ENCODE measurements around the gene ETS1.

ETS1 gene

DNA sequence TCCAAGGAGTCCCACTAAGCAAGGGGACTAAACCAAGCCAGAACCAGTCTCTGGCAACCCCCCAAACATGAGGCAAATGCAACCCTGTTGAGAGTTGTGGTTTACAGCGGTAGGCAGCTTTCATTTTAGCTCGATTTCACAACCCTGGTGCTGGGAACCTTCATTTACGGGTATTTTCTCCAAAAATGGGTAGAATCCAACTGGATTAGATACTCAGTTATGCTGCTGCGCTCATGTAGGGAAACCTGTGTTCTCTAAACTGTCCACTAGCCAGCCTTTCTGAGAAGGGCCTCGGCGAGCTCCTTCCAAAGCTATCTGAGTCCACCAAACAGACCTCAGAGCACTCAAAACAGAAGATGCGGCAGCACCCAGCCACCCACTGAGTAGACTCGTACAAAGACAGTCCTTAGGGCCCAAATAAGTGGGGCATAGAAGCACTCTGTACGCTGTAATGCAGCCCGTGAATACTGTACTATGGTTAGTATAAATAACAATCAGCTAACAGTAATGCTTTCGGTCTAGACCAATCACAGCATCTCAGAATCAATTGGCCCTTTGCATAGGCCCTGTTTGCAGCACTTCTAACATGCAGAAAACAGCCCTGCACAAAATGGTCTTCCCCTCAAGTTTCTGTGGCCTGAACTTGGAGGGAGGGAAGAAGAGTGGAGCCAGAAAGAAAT is 104.7 kb downstream of the ETS1 start:
- DNase-seq (ENCODE audit: low read depth in 2 of 2), result no peak

DNA sequence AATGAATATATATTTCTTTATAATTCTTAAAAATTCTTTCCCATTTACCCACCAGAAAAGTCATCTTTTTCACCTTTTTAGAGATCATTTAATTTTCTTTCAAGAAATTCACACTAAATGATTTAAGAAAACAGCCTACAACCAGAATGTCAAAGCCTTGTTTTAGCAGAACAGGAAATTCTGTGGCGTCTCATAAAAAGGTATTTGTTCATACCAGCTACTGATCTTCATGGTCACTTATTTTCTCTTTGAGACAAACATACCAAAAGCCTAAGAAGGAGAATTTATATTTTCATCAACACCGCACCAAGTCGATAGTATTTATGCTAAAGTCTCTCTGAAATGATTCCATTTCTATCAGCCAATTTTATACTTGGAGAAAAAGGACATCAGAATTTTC is 105.3 kb downstream of the ETS1 start:
- no peak for DNase-seq (ENCODE audit: low read depth in 2 of 2)

DNA sequence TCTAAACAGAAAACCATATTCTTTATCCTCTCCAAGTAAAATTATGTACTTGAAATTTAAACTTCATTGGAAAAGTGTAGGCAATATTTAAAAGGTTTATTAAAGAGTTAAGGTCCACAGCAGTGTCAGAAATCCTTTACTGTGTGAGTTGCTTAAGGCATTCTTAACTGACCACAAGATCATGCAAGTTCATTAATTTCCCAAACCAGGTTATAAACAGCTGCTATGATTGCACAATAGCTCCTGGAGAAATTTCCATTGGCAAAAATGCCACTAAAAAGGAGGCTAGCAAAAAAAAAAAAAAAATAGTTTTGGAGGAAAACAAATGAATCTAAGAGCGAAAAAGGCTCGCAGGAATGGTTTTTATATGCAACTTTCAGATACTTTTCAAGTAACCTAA is 106.2 kb downstream of the ETS1 start:
- no peak for DNase-seq (ENCODE audit: low read depth in 2 of 2)

DNA sequence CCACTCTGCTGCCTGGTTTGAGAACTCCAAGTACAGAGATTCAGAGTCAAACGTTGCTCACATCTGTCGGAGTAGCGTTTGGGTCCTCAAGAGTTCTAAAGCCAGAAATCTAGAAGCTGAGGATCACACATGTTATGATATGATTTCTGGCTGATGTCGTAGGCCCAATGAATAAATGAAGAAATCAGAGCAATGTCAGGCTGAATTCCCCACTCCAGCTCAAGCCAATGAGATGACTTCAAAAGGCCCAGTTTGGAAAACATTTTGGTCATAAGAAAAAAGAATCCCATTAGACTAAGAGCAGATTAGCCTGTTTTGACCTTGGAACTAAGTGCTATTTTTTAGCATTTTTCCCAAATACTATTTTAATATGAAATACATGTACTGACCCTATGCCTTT is 106.7 kb downstream of the ETS1 start:
- DNase-seq (ENCODE audit: low read depth in 2 of 2), result no peak

DNA sequence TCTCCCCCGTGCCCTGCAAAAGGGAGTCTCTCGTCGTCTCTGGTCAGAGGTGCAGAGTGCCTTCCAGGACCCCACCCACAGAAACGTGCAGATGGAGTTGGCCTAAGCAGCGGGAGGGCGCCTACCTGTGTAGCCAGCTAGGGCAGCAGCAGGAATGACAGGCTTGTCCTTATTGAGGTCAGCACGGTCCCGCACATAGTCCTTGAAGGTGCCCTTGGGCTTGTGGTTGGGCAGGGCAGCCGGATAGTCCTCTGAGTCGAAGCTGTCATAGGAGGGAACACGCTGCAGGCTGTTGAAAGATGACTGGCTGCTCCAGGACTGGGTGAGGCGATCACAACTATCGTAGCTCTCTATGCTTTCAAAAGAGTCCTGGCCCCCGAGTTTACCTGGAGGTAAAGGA is 107.3 kb downstream of the ETS1 start:
- no peak for DNase-seq (ENCODE audit: low read depth in 2 of 2)

DNA sequence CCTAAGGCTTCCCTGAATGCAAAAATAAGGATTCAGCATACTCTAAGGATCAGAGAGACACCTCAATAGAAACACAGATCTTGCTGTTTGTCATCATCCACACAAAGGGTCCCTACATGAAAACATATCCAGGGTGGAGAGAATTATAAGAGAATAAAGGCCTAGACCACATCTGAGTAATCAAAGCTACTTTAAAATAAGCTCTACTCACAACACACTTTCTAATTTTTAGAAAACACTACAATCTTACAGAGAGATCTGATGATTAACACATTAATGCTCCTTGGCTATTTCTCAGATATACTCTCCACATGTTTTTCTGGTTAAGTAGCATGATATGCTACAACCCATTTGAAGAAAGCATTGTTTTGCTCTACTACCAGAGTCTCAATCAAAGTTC is 108.2 kb downstream of the ETS1 start:
- DNase-seq (ENCODE audit: low read depth in 2 of 2), result no peak

DNA sequence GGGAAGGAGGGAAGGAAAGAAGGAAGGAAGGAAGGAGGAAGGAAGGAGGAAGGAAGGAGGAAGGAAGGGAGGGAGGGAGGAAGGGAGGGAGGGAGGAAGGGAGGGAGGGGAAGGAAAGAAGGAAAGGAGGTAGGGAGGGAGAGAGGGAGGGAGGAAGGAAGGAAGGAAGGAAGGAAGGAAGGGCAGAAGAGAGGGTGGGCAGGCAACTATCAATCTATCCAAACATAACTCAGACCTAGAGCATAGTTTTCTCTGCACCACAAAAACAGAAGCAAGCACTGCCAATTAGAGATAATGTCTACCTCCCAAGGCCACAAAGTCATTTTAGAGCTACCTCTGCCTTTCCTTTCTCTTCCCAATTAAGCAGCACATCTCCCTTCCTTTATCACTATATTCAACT is 109.1 kb downstream of the ETS1 start:
- no peak for DNase-seq (ENCODE audit: low read depth in 2 of 2)

DNA sequence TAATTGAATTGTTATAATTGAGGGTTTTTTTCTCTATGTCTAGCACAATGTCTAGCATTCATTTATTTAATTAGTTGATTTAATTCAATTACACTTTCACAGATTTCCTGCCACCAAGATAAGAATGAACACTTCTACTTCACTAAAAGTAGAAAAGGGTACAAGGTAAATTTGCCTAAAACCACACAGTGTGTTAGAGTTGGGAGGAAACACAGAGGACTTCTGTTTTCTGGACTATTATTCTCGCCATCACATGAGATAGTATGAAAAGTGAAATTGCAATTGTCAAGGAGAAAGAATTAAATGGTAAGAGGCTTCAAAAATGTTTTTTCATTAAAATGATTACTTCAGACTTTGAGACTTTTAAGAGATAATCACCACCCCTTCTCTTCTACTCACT is 109.5 kb downstream of the ETS1 start:
- DNase-seq (ENCODE audit: low read depth in 2 of 2), result no peak

DNA sequence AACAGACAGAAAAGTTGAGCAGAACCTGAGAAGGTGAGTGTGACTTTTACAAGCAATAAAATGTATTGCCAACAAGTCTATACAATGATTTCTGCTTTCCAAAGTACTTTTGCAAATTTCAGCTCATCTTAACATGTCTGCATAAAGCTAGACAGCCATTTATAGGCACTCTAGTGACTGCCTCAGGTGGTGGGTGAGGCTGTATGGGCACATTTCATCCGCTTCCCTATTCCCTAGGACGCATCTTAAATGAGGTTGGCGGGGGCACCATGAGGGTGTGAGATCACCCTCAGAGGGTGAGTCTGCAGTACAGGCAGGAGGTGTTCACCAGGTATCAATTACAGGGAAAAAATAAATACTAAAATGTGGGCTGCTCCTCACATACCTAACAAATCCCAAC is 110.1 kb downstream of the ETS1 start:
- DNase-seq (ENCODE audit: low read depth in 2 of 2), result no peak

DNA sequence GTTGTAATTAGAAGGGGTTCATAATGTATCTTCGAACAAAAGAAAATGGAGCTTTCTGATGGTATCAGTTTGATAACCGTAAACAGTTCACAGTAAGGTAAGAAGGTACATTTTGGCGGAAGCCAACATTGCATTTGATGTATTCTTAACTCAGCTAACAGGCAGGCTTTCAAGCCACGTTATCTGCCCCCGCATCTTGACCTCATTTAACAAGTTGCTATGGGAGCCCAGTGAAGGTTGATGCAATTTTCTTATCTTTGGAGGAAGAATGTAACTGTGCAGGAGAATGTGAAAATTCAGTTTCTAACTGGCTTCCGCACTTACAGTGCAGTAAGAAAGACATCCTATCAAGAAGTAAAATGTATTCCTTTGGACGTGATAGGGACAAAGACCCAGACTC is 110.6 kb downstream of the ETS1 start:
- peak in 1 of 2 donors; percentile 57 for DNase-seq (ENCODE audit: low read depth in 2 of 2)

DNA sequence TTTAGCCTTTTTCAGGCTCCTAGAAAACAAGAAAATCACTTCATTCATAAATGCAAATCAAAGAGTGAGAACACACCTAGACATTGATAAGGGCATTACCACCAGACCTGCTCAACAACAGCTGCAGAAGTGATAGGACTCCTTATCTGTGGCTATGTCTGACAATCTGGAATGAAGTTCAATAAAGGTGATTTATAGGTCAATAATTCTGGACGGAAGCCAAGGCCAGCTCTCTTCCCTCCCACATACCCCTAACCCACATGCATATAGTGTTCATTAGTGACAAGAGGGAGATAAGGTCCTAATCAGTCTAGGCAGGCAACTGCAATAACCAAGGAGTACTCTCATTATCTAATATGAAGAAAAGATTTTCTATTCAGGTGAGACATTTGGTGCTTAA is 111.3 kb downstream of the ETS1 start:
- no peak for DNase-seq (ENCODE audit: low read depth in 2 of 2)

DNA sequence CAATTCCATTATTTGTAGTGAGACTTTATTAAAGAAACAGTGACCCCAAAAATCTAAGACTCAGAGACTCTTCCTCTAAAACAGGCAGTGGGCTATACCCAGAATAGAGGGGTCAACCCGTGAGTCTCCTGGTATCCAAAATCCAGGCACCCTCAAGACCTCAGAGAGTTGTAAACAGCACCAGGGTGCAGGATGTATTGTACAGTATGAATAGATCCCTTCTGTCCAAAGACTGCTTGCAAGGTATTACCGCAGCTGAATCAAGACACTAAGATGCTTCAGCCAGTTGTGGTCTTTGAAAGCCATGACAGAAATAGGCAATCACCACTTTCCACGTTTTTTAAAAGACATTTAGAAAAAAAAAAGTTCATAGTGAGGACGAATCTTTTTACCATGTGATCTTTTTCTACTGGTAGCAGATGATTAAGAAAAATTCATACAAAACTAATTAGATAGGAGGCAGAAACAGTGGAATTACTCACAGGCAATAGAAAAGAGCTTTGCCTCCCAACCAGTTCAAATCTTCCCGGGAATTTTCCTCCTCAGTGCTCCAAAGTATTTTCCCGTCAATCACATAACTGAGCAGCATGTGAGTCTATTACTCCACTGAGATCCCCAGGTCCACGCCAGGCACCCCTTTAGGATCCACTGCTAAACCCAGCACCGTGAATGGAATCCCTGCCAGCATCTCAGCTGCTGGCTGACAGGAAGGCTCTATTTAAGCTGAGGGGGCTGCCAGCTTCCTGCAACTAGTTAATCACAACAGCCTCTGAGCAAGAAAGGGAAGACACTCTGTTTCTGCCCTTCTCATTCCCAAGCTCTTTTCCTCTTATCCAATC is 113.1 kb downstream of the ETS1 start:
- no peak for DNase-seq (ENCODE audit: low read depth in 2 of 2)

DNA sequence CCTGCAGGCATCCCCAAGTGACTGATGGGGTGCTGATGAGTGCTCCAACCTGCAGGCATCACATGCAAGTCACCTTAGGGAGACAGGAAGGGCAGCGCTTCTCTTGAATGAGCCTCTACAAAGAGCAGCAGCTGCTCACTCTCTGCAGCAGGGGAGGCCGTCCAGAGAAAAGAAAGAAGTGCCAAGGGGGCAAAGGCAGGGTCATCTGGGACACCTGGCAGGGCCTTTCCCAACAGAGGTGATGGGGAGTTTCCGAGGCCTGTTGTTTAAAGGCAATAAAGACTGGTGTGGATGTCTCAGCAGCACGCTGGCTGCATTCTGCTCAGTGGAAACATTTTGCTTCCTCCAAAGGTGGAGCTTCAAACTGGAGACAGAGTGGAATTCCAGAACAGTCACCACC is 113.7 kb downstream of the ETS1 start:
- DNase-seq (ENCODE audit: low read depth in 2 of 2), result no peak

DNA sequence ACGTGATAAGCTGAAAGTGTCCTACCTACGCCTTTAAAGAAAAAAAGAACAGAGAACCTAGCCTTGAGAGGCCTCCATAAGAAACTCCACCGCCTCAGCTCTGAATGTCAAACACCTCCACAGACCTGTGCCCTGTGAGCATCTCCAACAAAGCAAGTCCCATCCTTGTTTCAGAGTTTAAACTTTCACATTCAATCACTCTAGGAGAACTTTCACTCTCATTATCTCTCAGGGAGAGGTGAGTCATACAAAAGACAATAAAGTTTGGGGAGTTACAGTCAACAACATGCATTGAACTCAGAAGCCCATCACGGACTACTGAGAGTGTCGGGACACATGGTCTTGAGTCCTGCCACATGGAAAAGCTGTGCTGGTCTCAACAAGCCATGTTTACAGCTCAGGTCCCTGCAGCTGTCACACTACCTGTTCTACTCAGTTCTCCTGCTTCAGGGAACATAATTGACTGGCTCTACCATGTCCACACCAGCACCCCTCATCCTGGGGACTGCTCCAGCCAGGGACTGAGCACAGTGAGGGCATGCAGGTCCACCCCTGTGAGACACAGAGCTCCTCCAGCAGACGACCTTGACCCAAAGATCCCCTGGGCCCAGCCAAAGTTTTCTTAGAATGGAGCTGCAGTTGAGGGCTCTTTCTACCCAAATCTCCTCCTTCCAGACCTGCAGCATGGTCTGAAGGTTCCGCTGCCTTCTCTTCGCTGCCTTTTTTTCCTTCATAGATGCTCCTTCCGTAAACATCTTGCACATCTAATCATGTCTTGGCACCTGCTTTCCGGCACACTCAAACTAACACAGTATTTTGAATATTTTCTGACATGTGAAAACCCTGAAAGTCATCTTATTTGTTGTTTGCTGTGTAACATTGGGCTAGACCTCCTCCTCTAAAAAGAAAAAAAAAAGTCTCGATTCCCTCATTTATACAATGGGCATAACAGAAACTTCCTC is 114.9 kb downstream of the ETS1 start:
- no peak for DNase-seq (ENCODE audit: low read depth in 2 of 2)

DNA sequence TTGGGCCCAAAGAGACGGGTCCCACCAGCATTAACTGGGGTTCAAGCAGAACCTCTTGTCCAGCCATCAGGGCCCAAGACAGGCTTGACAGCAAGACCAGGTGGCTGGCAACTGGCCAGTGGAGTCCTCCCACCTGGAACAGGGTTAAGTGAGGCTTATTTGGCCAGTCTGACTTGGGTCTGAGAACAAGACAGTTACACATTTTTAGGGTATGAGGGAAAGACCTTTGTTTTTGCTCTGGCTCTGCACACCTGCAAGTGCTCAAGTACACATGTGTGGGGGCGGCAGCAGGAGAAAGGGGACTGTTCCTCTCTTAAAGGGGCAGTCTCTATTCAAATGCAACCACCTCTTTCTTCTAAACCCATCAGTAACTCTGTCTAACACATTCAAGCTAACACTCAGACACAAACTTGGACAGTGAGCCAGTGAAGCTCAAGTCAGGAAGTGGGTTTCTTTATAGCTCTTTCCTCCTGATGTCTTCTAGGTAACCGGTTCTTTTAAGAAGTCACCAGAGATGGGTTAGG is 116.2 kb downstream of the ETS1 start:
- DNase-seq (ENCODE audit: low read depth in 2 of 2), result no peak

DNA sequence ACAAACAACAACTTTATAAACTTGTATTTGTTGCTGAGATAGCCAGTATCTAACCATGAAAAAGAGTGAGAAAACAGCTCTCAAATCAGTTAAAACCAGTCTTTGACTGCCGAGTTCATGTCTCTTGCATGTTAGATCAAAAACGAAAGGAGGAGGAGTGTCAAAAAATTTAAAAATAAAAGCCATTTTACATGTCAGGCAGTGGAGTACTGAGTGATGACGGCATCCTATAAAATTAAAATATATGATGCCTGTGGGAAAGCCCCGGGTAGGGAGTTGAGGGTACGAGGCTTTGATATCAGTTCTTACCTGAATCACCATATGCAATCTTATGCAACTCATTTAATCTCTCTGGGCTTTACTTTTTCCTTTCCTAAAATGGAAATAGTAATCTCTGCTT is 117.3 kb downstream of the ETS1 start:
- DNase-seq (ENCODE audit: low read depth in 2 of 2), result no peak

DNA sequence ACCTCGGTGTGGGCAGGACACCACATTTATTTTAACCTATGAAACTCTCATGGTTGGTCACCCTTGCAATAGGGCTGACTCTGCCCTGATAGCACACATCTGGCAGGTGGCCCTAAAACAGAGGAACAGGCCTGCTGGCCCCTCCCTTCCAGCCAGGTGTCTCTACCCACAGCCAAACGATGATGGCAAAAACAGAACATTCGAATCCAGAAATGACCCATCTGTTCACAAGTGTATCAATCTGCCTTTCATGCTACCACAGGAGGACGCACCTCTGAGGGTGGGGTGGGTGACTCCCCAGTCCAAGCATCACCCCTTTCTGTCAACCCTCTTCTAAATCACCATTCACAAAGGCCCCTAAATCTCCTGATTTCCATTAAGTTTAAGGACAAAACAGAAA is 118.1 kb downstream of the ETS1 start:
- no peak for DNase-seq (ENCODE audit: low read depth in 2 of 2)

DNA sequence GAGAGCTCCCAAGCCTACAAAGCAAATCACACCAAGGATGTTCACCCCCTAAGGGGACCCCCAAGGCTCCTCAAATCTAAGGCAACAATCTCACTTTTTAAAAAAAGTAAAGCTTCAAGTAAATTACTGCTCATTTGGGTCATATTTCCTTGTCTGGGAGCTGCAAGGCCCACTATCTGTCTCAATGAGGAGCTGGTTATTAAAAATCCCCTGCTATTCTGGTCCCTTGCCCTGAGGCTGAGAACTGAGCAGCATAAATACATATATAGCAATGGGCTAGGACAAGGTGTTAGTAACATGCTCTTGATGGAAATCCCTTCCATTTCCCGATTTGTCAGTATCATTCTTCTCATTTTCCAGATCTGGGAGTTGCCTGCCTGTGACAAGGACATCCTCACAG is 119.2 kb downstream of the ETS1 start:
- DNase-seq (ENCODE audit: low read depth in 2 of 2), result no peak

DNA sequence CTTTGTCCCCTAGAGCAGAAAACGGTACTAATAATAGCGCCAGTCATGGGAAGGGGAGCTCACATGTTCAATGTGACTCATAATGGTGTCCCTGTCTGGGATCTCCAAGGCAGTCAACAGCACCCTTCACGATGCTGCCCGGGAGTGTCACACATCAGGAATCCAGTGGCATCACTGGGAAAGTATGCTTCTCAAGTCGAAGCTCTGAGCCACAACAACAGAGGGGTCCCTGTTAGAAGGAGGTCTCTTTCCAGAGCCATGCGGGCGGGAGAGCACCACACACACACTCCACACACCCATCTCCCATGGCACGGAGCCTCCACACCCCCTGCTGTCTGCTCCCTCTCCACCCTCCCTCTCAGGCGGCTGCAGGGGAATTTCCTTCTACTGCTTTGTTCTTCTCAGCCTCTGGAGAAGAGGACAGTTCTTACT is 119.7 kb downstream of the ETS1 start:
- DNase-seq (ENCODE audit: low read depth in 2 of 2), result no peak

DNA sequence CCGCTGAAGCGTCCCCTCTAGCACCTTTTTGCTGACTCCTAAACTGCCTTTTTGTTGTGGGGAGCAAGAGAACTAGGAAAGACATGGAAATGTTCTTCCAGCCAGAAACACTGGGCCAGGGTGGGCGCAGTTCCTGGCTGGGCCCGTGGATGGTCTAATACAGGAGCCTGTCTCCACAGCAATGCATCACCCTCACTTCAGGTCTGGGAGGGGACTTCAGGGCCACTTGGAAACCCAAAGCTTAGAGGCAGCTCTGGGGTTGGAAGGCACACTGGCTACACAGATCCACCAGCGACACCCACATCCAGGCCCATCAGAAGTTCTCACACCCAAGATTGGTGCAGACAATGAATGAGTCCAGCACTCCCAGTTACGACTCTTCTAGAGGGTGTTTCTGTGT is 120.3 kb downstream of the ETS1 start:
- DNase-seq (ENCODE audit: low read depth in 2 of 2), result no peak

DNA sequence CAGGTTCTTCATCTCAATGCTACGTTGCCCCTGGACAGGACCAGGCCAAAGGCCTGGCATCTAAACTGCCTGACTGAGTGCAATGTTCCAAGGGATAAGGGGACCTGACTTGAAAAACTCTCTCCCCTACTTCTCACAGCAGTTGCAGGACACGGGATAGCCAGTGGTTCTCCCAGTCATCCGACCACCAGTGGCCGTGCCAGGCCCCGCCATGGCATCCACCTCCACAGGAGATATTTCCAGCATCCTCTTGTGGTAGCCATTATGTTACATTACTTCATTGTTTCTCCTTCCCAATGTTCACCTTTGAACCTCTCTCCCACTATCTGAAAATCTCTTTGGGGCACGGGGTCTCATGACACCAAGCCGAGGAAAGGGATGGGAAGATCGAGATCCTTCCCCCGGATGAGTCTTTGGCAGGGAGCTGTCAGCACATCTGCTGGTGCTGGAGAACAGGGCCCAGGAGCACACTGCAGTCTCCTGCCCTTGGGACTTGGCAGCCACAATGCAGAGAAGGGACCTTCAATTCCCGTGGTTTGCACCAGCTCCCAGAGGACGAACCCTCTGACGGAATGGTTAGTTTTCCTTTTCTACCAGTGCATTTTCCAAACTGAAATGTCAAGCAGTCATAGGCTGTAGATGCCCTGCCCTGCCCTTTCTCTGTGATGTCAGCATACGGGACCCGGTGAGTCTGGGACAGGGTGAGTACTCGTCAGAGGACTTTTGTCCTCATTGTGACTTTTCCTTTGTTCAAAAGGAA is 121.2 kb downstream of the ETS1 start:
- no peak for DNase-seq (ENCODE audit: low read depth in 2 of 2)
